ENCODE data around the gene PTMS. TPM values are rescaled to one million over a fixed set of nuclear protein-coding genes. Genes with fewer than 3 reads are reported as not detected.

PTMS gene
- total RNA-seq, 1 donor from 2014 or later = 480 TPM

- Mint-ChIP-seq H3K36me3 (ENCODE audit: insufficient read depth) (no peaks in the 10 kb centered on the region), H3K4me1 (ENCODE audit: low read depth) (peaks cover 23% of the 10 kb centered on the region), H3K27ac (no peak overlapping the region), H3K9me3 (ENCODE audit: low read depth) (peaks cover 3% of the 10 kb centered on the region), H3K27me3 (peaks cover 4% of the 10 kb centered on the region), H3K4me3 (ENCODE audit: low read depth) (no peak overlapping the region)
- no peak for TF ChIP-seq CTCF (IDR thresholded peaks at IDR 0.05; ENCODE audit: unreplicated experiment)
- no peak for DNase-seq (ENCODE audit: low spot score, unreplicated experiment)
These were observed 7.6 kb upstream of the PTMS start for GRCh38 chr12:6758506-6759095.

GRCh38 chr12:6759741-6760140, 6.4 kb upstream of the PTMS start:
- DNase-seq (ENCODE audit: low spot score, unreplicated experiment) = no peak
- H3K36me3 Mint-ChIP-seq (ENCODE audit: insufficient read depth) = no peaks in the 10 kb centered on the region

GRCh38 chr12:6763380-6763779, 2.8 kb upstream of the PTMS start:
- no peaks in the 10 kb centered on the region for H3K27me3 Mint-ChIP-seq
- no peak for DNase-seq (ENCODE audit: low spot score, unreplicated experiment)
- no peak overlapping the region for H3K4me3 Mint-ChIP-seq (ENCODE audit: low read depth)
- no peaks in the 10 kb centered on the region for H3K36me3 Mint-ChIP-seq (ENCODE audit: insufficient read depth)
- H3K4me1 Mint-ChIP-seq (ENCODE audit: low read depth) = peaks cover 40% of the 10 kb centered on the region
- H3K27ac Mint-ChIP-seq = peak overlapping the region; percentile 94
- peaks cover 3% of the 10 kb centered on the region for H3K9me3 Mint-ChIP-seq (ENCODE audit: low read depth)
- no peak for TF ChIP-seq CTCF (IDR thresholded peaks at IDR 0.05; ENCODE audit: unreplicated experiment)

More at GRCh38 chr12:6759741-6760140, 6.4 kb upstream of the PTMS start:
- TF ChIP-seq CTCF (IDR thresholded peaks at IDR 0.05; ENCODE audit: unreplicated experiment) = no peak
- no peak overlapping the region for H3K4me3 Mint-ChIP-seq (ENCODE audit: low read depth)
- peak overlapping the region; percentile 23 for H3K27ac Mint-ChIP-seq
- H3K27me3 Mint-ChIP-seq = peaks cover 4% of the 10 kb centered on the region
- H3K4me1 Mint-ChIP-seq (ENCODE audit: low read depth) = peaks cover 24% of the 10 kb centered on the region
- H3K9me3 Mint-ChIP-seq (ENCODE audit: low read depth) = peaks cover 3% of the 10 kb centered on the region

GRCh38 chr12:6764011-6764828, 1.9 kb upstream of the PTMS start:
- H3K4me1 Mint-ChIP-seq (ENCODE audit: low read depth) = peaks cover 48% of the 10 kb centered on the region
- H3K27me3 Mint-ChIP-seq = no peaks in the 10 kb centered on the region
- no peak for TF ChIP-seq CTCF (IDR thresholded peaks at IDR 0.05; ENCODE audit: unreplicated experiment)
- H3K9me3 Mint-ChIP-seq (ENCODE audit: low read depth) = peaks cover 3% of the 10 kb centered on the region
- peak overlapping the region; percentile 94 for H3K27ac Mint-ChIP-seq
- peak; percentile 87 for DNase-seq (ENCODE audit: low spot score, unreplicated experiment)
- peaks cover 1% of the 10 kb centered on the region for H3K36me3 Mint-ChIP-seq (ENCODE audit: insufficient read depth)
- H3K4me3 Mint-ChIP-seq (ENCODE audit: low read depth) = peak overlapping the region; percentile 57

GRCh38 chr12:6765048-6765633, 1.0 kb upstream of the PTMS start:
- Mint-ChIP-seq H3K27me3 (no peaks in the 10 kb centered on the region), H3K4me1 (ENCODE audit: low read depth) (peaks cover 46% of the 10 kb centered on the region), H3K27ac (peak overlapping the region; percentile 18), H3K4me3 (ENCODE audit: low read depth) (peak overlapping the region; percentile 72), H3K36me3 (ENCODE audit: insufficient read depth) (peaks cover 7% of the 10 kb centered on the region), H3K9me3 (ENCODE audit: low read depth) (peaks cover 3% of the 10 kb centered on the region)
- DNase-seq (ENCODE audit: low spot score, unreplicated experiment) = no peak
- TF ChIP-seq CTCF (IDR thresholded peaks at IDR 0.05; ENCODE audit: unreplicated experiment) = no peak
